Stomach (tissue), 9 donors: ENCODE data around the gene MTMR3. TPM values are rescaled to one million over a fixed set of nuclear protein-coding genes. Genes with fewer than 3 reads are reported as not detected.
A peak's percentile ranks its signal among the peaks of the same experiment; 100 is the strongest.

Experiments
- DNase-seq, 2 donors: peaks; one replicate each; pipeline versions ENCODE4 v3.0.0 to v3.0.0-alpha.2; 2013 to 2019
- H3K27ac ChIP-seq, 5 donors: fragments of 200-600 bp in 4 of 5; sonication (generic) in 4 of 5; one replicate each; pipeline ENCODE4 v1.5.1; 2013 to 2019; ENCODE audit warnings: mild to moderate bottlenecking in 1 of 5, moderate library complexity in 1 of 5
- H3K27me3 ChIP-seq, 3 donors: fragments of 200-600 bp; sonication (generic); one replicate each; pipeline ENCODE4 v1.5.1; 2017 to 2019; ENCODE audit warnings: mixed run types in 1 of 3
- H3K36me3 ChIP-seq, 4 donors: fragments of 200-600 bp; sonication (generic); 1 replicate in 3 of 4; 2 replicates in 1 of 4; pipeline ENCODE4 v1.5.1; 2016 to 2019
- H3K4me1 ChIP-seq, 4 donors: fragments of 200-600 bp; sonication (generic); one replicate each; pipeline ENCODE4 v1.5.1; 2016 to 2019
- H3K4me3 ChIP-seq, 4 donors: fragments of 200-600 bp; sonication (generic) in 3 of 4; one replicate each; pipeline ENCODE4 v1.5.1; 2016 to 2019; ENCODE audit warnings: mild to moderate bottlenecking in 1 of 4
- H3K9me3 ChIP-seq, 4 donors: fragments of 200-600 bp; sonication (generic); one replicate each; pipeline ENCODE4 v1.5.1; 2016 to 2019
- CTCF ChIP-seq, 7 experiments: fragments of 450-650 bp in 4 of 7; fragments of 200-600 bp in 3 of 7; sonication (generic) in 3 of 7; IDR thresholded peaks; one replicate each; pipeline ENCODE4 v1.5.1; 2016 to 2019; ENCODE audit warnings: antibody characterized with exemption in 7 of 7, control low read depth in 2 of 7, mild to moderate bottlenecking in 1 of 7
- EP300 ChIP-seq: sonication (generic); formaldehyde crosslinking; IDR thresholded peaks from one replicate; pipeline ENCODE4 v1.6.1; 2017; ENCODE audit warnings: antibody characterized with exemption
- POLR2A ChIP-seq, 4 donors: fragments of 450-650 bp; IDR thresholded peaks; one replicate each; pipeline ENCODE4 v1.6.1; 2016; ENCODE audit warnings: antibody characterized with exemption in 4 of 4, control low read depth in 2 of 4, mild to moderate bottlenecking in 1 of 4, moderate library complexity in 1 of 4
- POLR2AphosphoS5 ChIP-seq, 3 donors: sonication (generic); formaldehyde crosslinking; IDR thresholded peaks; one replicate each; pipeline ENCODE4 v1.6.1; 2016; ENCODE audit warnings: antibody characterized with exemption in 3 of 3
- WGBS, 5 donors: extraction: QIAGEN DNeasy Blood & Tissue Kit in 3 of 5; methylation state at CpG; one replicate each; pipeline versions ENCODE4 v1.1.5 to v1.1.7; 2013 to 2018; 5-methylcytosine and 5-hydroxymethylcytosine counted together
- intact Hi-C: fragments of 100-400 bp; cut with DNase I; formaldehyde crosslinking; loops from one replicate; pipeline ENCODE4 v1.15.1; 2023; ENCODE audit warnings: low total_unique reads
- polyA plus RNA-seq, 3 donors: library from polyadenylated mRNA; stranded (reverse); fragments of 200-250 nt; gene quantifications; one replicate each; pipeline ENCODE4 v1.2.3, GENCODE V29; 2013
- total RNA-seq, 5 donors: library from RNA; depleted of rRNA; stranded (reverse); fragments of >200 nt; gene quantifications; one replicate each; pipeline versions ENCODE4 v1.1.0 to v1.2.3, GENCODE V29; 2014 to 2016
- donor health status: healthy with polysubstance abuse.
- donor health status: Bipolar disorder and iron deficiency.
- donor health status: healthy.

The MTMR3 gene
- total and polyA plus RNA-seq, 8 donors: 7.3 to 120 (median 49.8) TPM

- 89 to 100% (median 94%) methylated on average over 2 of the region's 2 CpGs for WGBS, 5 donors
- intact Hi-C loops: no loop called here
- H3K27ac ChIP-seq: no peak overlapping the region
These were observed 75.2 kb downstream of the MTMR3 start for GRCh38 chr22:29958170-29958569.

GRCh38 chr22:29964776-29965175 lies 81.8 kb downstream of the MTMR3 start:
- intact Hi-C loops: no loop called here
- Histone ChIP-seq H3K36me3 (peaks cover 0 to 13% (median 2%) of the 10 kb centered on the region in 4 donors), H3K27ac (no peak overlapping the region), H3K4me3 (no peak overlapping the region), H3K27me3 (no peaks in the 10 kb centered on the region), H3K9me3 (no peaks in the 10 kb centered on the region), H3K4me1 (peaks cover 0 to 25% (median 3%) of the 10 kb centered on the region in 4 donors)
- no peak for DNase-seq
- TF ChIP-seq CTCF (IDR thresholded peaks at IDR 0.05) (no peak), POLR2AphosphoS5 (IDR thresholded peaks at IDR 0.05) (no peak), EP300 (no peak), POLR2A (IDR thresholded peaks at IDR 0.05) (no peak)
- 71 to 87% (median 79%) methylated on average over 5 of the region's 5 CpGs for WGBS, 5 donors

More at GRCh38 chr22:29958170-29958569, 75.2 kb downstream of the MTMR3 start:
- Histone ChIP-seq H3K9me3 (no peaks in the 10 kb centered on the region), H3K4me3 (no peak overlapping the region), H3K36me3 (peaks cover 0 to 18% (median 8%) of the 10 kb centered on the region in 4 donors), H3K27me3 (no peaks in the 10 kb centered on the region), H3K4me1 (peaks cover 0 to 28% (median 11%) of the 10 kb centered on the region in 4 donors)
- DNase-seq: no peak
- TF ChIP-seq CTCF (IDR thresholded peaks at IDR 0.05): no peak

- no peak overlapping the region for H3K27ac ChIP-seq
- no peak overlapping the region for H3K4me3 ChIP-seq
- peak in 1 of 2 donors; percentile 36 for DNase-seq
These were observed 84.5 kb downstream of the MTMR3 start for GRCh38 chr22:29967461-29967860.

GRCh38 chr22:29971607-29972006 lies 88.6 kb downstream of the MTMR3 start:
- H3K4me3 ChIP-seq: no peak overlapping the region
- peaks cover 0 to 44% (median 28%) of the 10 kb centered on the region in 4 donors for H3K4me1 ChIP-seq
- 60 to 93% (median 78%) methylated on average over 3 of the region's 3 CpGs for WGBS, 5 donors
- intact Hi-C loops: no loop called here
- TF ChIP-seq CTCF (IDR thresholded peaks at IDR 0.05): no peak
- peaks cover 0 to 13% (median 0%) of the 10 kb centered on the region in 4 donors for H3K36me3 ChIP-seq
- no peak for DNase-seq
- no peaks in the 10 kb centered on the region for H3K9me3 ChIP-seq
- H3K27me3 ChIP-seq: no peaks in the 10 kb centered on the region
- H3K27ac ChIP-seq: no peak overlapping the region

More at GRCh38 chr22:29967461-29967860, 84.5 kb downstream of the MTMR3 start:
- Histone ChIP-seq H3K9me3 (no peaks in the 10 kb centered on the region), H3K36me3 (peaks cover 0 to 19% (median under 1%) of the 10 kb centered on the region in 4 donors), H3K4me1 (peaks cover 0 to 48% (median 10%) of the 10 kb centered on the region in 4 donors), H3K27me3 (no peaks in the 10 kb centered on the region)
- TF ChIP-seq POLR2AphosphoS5 (IDR thresholded peaks at IDR 0.05): no peak
- no peak for TF ChIP-seq EP300
- no peak for TF ChIP-seq POLR2A (IDR thresholded peaks at IDR 0.05)
- no peak for TF ChIP-seq CTCF (IDR thresholded peaks at IDR 0.05)
- intact Hi-C loops: no loop called here
